Loucy (cell line): Measurements from ENCODE around the gene EEF1G.

ENCODE experiments used
- EZH2phosphoT487 ChIP-seq: fragments of 200-600 bp; IDR thresholded peaks from 2 replicates; pipeline ENCODE4 v1.6.1; 2018; ENCODE audit warnings: antibody characterized with exemption, mild to moderate bottlenecking, moderate library complexity, borderline replicate concordance
- TF ChIP-seq, protein P1 (sequence below): fragments of 200-600 bp; sonication (generic); conservative IDR thresholded peaks from 2 replicates; pipeline ENCODE4 v1.5.1; 2014; ENCODE audit warnings: mild to moderate bottlenecking, antibody characterized with exemption, low read length

DNA sequence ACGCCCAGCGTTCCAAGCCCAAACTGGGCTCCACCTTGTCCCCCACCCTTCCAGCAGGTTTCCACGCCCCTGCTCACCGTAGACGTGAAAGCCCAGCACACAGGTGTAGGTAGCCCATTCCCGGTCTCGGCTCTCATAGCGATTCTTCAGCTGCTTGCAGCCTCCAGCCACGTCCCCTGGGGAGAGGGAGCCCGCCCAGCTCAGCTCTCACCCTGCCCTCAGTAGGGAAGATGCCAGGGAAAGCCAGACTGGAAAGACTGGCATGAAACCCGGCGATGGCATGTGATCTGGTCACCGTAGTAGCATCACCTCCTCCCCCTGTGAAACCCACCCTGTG lies 29.3 kb upstream of the EEF1G start:
- TF ChIP-seq, protein P1, sequence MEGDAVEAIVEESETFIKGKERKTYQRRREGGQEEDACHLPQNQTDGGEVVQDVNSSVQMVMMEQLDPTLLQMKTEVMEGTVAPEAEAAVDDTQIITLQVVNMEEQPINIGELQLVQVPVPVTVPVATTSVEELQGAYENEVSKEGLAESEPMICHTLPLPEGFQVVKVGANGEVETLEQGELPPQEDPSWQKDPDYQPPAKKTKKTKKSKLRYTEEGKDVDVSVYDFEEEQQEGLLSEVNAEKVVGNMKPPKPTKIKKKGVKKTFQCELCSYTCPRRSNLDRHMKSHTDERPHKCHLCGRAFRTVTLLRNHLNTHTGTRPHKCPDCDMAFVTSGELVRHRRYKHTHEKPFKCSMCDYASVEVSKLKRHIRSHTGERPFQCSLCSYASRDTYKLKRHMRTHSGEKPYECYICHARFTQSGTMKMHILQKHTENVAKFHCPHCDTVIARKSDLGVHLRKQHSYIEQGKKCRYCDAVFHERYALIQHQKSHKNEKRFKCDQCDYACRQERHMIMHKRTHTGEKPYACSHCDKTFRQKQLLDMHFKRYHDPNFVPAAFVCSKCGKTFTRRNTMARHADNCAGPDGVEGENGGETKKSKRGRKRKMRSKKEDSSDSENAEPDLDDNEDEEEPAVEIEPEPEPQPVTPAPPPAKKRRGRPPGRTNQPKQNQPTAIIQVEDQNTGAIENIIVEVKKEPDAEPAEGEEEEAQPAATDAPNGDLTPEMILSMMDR = no peak
- no peak for TF ChIP-seq EZH2phosphoT487
